Epidermal melanocyte (primary cell): ENCODE results near the gene USP20.

Experiments used
- DNase-seq: peaks from one replicate; pipeline ENCODE4 v3.0.0; 2011; ENCODE audit warnings: low spot score; ENCODE audit not compliant: insufficient read length

Gene USP20

DNA sequence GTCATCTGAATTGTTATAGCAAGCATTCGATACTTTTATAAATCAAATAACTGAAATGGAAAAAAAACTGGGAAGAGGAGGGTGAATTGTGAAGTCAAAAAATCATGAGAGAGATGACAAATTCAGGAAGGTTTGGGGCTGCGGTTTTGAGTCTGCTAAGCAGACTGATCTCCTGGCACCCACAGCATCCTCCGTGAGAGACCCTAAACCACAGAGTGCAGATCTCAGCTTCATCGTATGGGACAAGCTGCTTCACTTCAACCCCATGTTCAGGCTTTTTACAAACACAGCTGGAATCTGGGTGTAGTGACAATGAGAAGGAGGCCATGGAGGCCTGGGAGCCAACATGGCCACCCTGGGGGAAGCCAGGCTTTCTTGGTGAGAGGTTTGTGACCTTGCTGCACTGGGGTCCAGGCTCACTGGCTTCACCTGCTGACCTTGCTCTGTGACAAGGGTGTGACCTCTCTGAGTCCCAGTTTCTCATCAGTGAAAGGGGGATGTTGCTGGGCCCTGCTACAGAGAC, 19.4 kb downstream of the USP20 start:
- no peak for DNase-seq

DNA sequence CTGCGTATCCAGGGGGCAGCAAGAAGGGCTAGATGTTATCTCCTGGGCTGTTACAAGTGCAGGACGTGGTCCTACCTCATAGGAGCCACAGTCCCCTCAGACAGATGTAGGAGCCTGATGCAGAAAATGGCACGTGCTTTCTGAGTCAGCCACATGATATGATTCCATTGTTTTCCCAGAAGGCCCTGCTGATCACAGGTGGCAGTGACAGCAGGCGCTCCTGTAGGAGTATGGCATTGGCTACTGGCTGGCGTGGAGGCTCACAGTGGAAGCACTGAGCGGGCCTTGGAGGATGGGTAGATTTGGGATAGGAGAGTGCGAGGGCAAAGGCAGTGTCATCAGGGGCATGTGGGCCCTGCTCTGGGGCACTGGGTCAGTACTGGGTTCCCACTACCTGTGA, 21.9 kb downstream of the USP20 start:
- no peak for DNase-seq

DNA sequence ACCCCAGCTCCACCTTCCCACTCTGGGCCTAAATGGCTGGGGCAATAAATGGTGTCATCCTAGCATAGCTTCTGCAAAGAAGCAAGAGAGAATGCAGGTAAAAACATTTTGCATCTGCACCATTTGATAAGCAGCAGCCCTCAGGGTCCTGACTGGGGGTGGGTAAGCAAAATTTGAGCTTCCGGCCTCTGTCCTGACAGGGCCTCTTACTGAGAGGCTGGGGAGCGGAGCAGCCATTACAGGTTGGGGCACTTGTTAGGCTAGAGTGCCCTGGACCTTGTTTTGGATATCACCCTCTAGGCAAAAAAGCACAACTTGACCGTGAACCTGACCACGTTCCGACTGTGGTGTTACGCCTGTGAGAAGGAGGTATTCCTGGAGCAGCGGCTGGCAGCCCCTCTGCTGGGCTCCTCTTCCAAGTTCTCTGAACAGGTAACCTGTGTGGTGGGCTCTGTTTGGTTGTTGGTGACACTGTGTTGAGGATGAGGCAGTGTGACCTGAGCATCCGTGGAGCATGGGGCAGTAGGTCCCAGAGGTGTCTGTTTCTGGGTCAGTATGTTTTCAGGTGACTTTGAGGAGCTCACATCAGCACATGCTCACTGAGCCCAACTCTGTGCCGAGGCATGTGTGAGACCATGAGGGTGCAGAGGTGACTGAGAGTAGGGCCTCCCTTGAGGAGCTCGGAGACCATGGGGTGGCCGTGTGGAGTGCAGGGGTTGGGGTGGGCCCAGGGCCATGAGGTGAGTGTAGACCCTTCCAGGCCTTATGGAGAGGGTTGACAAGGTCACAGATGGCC, 23.1 kb downstream of the USP20 start:
- DNase-seq, result no peak

DNA sequence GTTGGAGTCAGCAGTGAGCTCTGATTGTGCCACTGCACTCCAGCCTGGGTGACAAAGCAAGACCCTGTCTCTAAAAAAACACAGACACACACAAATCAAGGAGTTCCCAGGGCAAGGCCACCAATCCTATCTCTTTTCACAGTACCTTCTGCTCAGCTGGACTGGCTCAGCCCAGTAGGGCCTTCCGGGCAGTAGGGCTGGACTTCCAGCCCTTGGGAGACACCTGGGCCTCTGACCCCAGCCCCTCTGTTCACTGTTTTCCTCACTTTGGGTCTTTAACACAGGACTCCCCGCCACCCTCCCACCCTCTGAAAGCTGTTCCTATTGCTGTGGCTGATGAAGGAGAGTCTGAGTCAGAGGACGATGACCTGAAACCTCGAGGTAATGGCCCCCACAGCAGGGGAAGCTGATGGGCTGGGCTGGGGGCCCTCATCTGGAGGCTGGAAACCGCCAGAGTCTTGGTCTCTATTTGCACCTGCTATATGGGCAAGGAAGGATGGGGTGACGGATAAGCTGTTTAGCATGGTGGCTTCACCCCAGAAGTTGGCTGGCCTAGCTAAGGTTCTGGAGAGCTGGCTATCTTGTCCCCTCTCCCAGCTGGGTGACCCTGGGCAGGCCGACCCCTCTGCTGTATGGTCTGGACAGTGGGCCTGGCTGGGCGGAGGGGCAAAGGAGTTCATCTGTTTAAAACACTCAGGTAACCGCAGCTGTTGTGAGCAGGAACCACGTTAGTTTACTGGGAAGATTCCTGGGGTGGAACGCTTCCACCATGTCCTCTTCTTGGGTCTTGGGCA, 25.6 kb downstream of the USP20 start:
- no peak for DNase-seq

DNA sequence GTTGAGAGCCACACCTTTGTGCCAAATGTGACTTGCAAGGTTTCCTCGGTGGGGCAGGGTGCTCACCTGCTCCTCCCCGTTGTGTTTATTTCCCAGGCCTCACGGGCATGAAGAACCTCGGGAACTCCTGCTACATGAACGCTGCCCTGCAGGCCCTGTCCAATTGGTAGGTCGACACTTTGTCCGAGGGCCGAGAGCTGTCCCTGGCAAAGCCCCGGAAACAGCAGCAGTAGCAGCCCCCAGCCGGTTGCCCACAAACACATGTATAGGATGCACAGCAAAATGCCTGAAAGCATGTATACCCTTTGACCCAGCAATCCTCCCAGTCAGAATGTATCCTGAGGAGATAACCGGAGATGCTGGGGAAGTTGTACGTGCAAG, 26.2 kb downstream of the USP20 start:
- no peak for DNase-seq

DNA sequence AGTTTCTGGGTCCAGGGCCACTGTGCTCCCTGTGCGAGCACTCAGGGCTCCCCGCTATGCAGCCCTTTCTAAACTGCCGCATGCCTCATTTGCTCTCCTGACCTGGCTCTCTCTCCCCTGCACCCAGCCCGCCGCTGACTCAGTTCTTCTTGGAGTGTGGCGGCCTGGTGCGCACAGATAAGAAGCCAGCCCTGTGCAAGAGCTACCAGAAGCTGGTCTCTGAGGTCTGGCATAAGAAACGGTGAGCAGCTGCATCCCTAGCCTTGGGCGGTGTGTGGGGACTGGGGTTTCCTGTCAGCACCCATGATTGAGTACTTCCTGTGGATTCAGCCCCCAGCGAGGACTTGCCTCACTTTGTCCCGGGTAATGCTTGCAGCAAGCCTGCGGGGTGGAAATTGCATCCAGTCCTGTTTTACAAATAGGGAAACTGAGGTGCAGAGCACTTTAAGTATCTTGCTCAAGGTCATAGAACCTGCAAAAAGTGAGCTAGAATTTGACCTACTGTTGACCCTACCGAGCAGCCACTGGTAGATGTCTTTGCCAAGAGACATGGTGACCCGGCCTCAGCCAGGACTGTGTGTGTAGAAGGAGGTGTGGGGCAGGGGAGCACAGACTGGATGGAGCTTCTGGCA, 27.9 kb downstream of the USP20 start:
- peak; percentile 50 for DNase-seq

DNA sequence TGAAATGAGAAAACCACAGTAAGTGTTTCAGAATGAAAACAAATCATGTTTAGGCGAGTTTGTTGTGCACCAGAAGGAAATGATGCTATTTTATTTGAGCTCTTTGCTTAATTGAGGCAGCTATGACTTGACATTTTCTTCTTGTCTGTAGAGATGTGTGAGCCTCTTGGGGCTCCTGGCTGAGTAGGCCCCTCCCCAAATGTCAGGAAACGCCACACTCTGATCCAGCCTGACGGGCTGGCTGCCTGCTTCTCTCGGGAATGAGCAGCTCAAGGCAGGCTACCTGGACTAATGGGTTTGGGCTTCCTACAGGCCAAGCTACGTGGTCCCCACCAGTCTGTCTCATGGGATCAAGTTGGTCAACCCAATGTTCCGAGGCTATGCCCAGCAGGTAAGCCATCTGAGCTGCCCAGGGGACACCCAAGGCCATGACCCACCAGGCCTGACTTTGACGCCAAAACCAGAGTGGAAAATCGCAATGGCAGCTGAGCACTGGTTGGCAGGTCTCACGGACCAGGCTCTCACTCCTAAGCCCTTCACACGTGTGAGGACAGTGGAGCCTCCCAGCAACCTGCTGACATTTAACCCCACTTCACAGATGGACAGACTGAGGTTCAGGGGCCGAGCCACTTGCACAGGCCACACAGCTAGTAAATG, 29.9 kb downstream of the USP20 start:
- DNase-seq, result no peak

DNA sequence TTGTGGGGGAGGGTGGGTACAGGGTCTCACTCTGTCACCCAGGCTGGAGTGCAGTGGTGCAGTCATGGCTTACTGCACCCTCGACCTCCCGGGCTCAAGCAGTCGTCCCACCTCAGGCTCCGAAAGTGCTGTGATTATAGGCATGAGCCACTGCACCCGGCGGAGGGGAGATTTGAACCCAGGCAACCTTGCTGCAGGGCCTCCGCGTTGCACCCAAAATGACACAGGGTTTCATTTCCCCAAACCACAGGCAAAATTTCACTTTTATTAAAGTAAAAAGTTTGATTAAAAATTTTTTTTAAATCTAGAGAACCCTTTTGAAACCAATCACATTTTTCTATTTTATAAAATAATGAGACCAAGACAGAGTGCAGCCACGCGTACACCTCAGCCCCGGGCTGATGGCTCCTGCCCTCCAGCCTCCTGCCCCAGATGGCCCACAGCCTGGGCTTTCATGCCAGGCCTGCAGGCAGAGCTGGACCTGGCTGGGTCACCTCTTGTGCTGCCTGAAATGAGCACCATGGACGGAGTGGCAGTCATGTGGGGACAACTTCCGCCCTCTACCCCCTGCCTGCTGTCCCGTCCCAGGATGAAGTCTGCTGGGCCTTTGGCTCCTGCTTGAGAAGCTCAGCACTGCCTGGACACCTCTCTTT, 30.5 kb downstream of the USP20 start:
- no peak for DNase-seq

DNA sequence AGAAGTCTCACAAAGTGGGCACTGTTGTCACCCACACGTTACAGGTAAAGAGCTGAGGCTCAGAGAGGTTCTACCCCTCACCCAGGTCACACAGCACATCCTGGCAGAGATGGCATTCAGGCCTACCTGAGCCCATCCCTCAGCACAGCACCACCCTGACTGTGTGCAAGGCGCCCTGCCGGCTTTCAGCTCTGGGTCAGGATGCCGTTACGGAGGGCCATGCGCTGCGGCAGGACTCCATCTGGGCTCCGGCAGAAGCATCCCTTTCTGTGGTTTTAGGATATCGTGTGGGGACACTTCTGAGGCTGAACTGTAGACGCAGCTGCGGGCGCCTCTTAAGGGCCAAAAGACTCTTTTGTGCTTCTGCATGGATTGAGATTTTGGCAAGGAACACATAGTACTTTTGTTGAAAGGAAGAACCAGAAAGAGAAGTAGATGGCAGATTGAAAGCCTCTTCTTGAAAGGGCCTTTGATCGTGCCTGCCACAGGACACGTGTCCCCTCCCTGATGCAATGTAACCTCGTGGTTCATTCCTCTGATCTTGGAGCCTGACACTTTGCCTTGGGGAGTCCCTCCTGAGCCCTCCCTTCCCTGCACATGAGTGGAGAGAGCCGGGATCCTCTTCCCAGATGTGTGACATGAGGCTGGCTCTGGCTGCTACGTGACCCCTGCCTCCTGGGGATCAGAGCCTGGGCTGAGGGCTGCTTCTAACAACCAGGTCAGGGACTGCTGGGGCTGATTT, 31.3 kb downstream of the USP20 start:
- DNase-seq, result peak; percentile 26

DNA sequence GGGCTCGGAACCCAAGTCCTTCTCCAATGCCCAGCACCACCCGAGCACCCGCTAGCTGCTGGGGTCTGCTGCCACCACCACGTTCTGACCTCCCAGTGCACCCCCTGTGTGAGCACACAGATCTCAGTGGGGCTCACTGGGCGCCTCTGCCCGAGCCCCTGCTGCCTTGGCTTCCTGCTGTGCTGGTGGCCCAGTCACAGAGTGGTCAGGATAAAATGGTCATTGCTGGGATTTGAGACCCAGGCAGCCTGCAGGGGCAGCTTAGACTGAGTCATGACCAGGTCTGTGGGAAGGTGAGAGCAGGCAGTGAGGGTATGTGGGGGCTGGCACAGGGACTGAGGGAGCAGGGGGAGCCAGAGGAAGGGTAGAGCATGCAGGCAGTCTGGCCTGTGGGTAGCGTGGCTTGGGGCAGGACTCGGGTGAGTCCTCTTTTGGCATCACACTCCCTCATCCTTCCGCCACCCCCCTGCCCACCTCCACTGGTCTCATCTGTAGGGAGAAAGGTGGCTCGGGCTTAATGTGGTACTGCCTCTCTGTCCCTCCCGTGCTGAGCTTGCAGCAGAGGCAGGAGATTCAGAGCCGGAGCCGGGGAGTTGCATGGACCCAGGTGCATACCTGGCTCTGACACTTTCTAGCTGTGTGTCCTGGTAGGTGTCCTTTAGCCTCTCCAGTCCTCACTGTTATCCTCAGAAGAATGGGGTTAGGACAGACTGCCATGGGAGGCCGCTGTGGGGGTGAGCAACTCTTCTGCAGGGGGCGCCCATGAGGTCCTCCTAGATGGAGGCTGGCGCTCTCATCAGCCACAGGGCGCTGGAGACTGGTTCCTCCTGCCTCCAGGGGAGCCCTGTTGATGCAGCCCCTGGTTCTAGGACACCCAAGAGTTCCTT, 32.1 kb downstream of the USP20 start:
- DNase-seq, result no peak

DNA sequence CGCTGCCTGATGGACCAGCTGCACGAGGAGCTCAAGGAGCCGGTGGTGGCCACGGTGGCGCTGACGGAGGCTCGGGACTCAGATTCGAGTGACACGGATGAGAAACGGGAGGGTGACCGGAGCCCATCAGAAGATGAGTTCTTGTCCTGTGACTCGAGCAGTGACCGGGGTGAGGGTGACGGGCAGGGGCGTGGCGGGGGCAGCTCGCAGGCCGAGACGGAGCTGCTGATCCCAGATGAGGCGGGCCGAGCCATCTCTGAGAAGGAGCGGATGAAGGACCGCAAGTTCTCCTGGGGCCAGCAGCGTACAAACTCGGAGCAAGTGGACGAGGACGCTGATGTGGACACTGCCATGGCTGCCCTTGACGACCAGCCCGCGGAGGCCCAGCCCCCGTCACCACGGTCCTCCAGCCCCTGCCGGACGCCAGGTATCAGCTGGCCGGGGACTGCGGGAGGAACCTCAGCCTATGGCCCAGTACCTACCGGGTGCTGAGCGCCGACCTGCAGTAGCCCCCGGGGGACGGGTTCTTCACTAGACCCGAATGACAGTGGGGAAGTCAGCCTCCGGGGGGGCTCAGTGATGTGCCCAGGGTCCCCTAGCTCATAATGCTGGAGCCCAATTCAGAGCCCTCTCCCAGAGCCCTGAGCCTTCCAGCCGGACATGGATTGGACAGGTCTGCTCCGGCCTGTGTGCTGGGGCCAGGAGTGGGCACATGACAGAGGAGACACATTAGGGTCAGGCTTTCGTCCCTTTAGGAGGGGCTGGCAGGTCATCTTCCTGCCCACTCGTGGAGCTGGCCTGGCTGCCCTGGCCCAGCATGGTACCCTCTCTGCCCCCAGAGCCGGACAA, 33.0 kb downstream of the USP20 start:
- no peak for DNase-seq

DNA sequence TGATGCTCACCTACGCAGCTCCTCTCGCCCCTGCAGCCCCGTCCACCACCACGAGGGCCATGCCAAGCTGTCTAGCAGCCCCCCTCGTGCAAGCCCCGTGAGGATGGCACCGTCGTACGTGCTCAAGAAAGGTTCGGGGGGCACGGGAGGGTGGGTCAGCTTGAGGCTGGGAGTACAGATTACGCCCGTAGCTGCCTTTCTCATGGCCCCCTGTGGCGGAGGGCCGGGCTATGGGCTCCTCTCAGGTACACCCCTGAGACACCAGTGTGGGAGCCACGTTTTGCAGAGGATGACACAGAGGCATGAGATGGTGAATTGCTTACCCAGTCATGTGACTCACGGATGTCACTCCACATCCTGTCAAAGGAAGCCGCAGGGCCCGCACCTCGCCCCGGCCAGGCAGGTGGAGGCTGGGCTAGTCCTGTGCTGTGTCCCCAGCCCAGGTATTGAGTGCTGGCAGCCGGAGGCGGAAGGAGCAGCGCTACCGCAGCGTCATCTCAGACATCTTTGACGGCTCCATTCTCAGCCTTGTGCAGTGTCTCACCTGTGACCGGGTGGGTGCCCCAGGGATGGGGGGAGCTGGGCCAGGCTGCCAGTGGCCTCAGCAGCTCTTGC, 33.7 kb downstream of the USP20 start:
- no peak for DNase-seq

DNA sequence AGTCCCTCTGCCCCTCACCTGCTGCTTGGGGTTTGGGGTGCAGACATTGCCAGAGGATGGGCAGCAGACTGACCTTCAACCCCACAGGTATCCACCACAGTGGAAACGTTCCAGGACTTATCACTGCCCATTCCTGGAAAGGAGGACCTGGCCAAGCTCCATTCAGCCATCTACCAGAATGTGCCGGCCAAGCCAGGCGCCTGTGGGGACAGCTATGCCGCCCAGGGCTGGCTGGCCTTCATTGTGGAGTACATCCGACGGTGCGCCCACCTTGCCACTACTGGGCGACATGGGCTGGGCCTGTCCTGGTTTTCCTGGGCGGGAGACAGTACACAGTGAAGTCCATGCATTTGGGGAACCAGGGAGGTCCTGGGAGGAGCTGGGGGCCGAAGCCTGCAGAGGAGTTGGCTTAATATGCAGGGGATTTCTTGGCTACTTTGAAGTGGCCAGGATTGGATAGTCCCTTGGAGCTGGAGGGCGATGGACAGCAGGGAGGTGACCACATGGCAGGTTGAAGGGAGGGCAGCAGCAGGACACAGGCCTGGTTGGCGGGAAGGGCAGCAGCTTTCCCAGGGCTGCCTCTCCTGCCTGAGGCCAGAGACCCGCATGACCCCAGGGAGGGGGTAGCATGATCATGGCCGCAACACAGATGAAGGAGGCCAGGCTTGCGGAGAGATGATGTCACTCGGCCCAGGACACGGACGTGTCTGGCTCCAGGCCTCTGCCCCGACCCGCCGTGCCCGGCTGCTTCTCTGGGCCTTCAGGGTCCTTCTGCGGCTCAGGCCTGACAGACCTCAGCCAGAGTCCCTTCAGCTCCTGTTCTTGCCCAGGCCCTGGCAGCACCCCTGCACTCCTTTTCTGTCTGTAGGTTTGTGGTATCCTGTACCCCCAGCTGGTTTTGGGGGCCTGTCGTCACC, 34.6 kb downstream of the USP20 start:
- DNase-seq, result no peak

DNA sequence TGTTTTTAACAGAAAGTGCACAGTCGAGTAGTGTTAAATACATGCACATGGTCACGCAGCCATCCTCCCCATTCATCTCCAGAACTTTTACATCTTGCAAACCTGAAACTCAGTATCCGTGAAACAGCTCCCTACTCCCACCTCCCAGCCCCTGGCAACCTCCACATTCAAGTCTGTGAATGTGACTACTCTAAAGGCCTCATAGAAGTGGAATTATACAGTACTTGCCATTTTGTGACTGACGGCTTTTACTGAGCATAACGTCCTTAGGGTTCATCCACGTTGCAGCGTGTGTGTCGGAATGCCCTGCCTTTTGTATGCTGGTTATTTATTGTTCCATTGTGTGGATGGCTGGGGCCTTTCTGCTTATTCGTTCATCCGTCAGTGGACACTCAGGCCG, 35.8 kb downstream of the USP20 start:
- no peak for DNase-seq

DNA sequence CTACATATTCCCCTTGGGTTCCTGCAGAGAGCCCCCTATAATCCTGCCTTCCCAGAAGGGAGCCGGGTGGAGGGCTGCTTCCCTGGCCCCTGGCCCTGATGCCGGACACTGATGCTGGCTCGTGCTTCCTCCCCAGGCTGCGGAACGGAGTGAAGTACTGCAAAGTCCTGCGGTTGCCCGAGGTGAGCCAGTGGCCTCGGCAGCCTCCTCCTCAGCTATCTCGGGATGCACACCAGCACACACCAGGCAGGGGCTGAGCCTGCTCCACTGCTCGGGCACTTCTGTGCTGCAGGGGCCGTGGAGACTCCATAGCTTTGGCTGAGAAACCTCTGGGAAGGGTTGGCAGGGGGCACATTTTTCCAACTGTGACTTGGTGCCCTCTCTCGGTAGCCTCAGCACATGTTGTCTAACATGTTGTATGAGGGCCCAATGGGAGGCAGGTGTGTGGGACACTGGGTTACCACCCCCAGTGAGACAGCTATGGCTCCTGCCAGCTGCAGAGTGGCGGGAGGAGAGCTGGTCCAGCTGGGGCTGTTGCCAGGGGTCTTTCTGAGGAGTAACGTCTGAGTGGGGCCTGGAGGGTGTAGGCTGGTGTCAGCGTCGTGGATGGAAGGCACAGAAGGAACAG, 38.4 kb downstream of the USP20 start:
- no peak for DNase-seq

DNA sequence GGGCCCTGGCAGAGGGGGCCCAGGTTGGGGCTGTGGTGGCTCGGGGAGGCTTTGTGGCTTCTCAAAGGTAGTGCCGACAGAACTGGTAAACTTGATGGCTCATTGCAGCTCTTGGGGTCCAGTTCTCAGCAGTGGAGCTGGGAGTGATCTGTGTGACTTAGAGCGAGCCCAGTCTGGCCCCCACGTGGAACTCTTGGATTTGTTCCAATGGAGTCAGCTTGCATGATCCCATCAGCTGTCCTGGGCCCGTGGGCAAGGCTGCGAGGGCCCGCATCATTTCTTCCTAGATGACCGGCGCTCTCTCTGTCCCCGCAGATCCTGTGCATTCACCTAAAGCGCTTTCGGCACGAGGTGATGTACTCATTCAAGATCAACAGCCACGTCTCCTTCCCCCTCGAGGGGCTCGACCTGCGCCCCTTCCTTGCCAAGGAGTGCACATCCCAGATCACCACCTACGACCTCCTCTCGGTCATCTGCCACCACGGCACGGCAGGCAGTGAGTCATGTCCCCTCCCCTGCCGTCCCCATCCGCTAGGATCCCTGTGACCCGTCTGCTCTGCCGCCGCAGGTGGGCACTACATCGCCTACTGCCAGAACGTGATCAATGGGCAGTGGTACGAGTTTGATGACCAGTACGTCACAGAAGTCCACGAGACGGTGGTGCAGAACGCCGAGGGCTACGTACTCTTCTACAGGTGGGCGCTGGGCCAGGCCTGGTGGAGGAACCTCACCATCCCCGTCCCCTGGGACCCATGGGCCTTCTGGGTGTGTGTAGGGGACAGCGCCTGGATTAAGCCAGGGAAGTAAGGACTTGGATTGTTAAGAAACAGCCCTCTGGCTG, 39.2 kb downstream of the USP20 start:
- DNase-seq, result no peak
